ENCODE measurements around the gene BTBD9. TPM values are rescaled to one million over a fixed set of nuclear protein-coding genes. Genes with fewer than 3 reads are reported as not detected.

Gene BTBD9
- total and polyA plus RNA-seq, 7 experiments from 2014 or later, result 12.7 to 58.8 (median 37.8) TPM

- intact Hi-C loops (cut with micrococcal nuclease), result no loop called here
- Histone ChIP-seq H3K9me3 (ENCODE audit: control insufficient read depth in 2 of 3, low read length in 3 of 3) (no peaks in the 10 kb centered on the region), H3K4me1 (ENCODE audit: control insufficient read depth in 2 of 2, insufficient read depth in 2 of 2, low read length in 2 of 2) (no peaks in the 10 kb centered on the region), H3K4me3 (ENCODE audit: low read length) (no peak overlapping the region), H3K36me3 (ENCODE audit: control insufficient read depth in 2 of 3, insufficient read depth in 3 of 3, low read length in 3 of 3) (peaks cover 0 to 17% (median 0%) of the 10 kb centered on the region in 3 experiments), H3K27me3 (ENCODE audit: control insufficient read depth in 2 of 2, insufficient read depth in 2 of 2, low read length in 2 of 2) (no peaks in the 10 kb centered on the region), H3K27ac (ENCODE audit: low read depth, low read length) (no peak overlapping the region)
- no peak overlapping the region for H3K4me3 Mint-ChIP-seq
- ChIA-PET POLR2A (no interaction called here), CTCF (no interaction called here)
- H3K27ac Mint-ChIP-seq, result no peak overlapping the region
- DNase-seq (no peak), ATAC-seq (no peak)
- no peaks in the 10 kb centered on the region for H3K9me3 Mint-ChIP-seq
- peaks cover 0 to 60% (median 25%) of the 10 kb centered on the region in 5 donors for H3K36me3 Mint-ChIP-seq
- H3K4me1 Mint-ChIP-seq, result peaks cover 0 to 16% (median 4%) of the 10 kb centered on the region in 7 donors
- H3K27me3 Mint-ChIP-seq, result no peaks in the 10 kb centered on the region
Observed at GRCh38 chr6:38262609-38263008, 377.1 kb downstream of the BTBD9 start.

GRCh38 chr6:38262026-38262425, 377.7 kb downstream of the BTBD9 start:
- H3K9me3 Mint-ChIP-seq, result no peaks in the 10 kb centered on the region
- H3K4me1 Mint-ChIP-seq, result peaks cover 0 to 16% (median 4%) of the 10 kb centered on the region in 7 donors
- CTCF ChIA-PET, result no interaction called here
- Histone ChIP-seq H3K9me3 (ENCODE audit: control insufficient read depth in 2 of 3, low read length in 3 of 3) (no peaks in the 10 kb centered on the region), H3K27me3 (ENCODE audit: control insufficient read depth in 2 of 2, insufficient read depth in 2 of 2, low read length in 2 of 2) (no peaks in the 10 kb centered on the region), H3K27ac (ENCODE audit: low read depth, low read length) (no peak overlapping the region), H3K4me3 (ENCODE audit: low read length) (no peak overlapping the region), H3K4me1 (ENCODE audit: control insufficient read depth in 2 of 2, insufficient read depth in 2 of 2, low read length in 2 of 2) (no peaks in the 10 kb centered on the region), H3K36me3 (ENCODE audit: control insufficient read depth in 2 of 3, insufficient read depth in 3 of 3, low read length in 3 of 3) (peaks cover 0 to 18% (median 0%) of the 10 kb centered on the region in 3 experiments)
- intact Hi-C loops (cut with micrococcal nuclease), result no loop called here
- H3K36me3 Mint-ChIP-seq, result peaks cover 0 to 66% (median 29%) of the 10 kb centered on the region in 5 donors
- POLR2A ChIA-PET, result no interaction called here
- DNase-seq (no peak), ATAC-seq (no peak)
- H3K4me3 Mint-ChIP-seq, result no peak overlapping the region
- no peaks in the 10 kb centered on the region for H3K27me3 Mint-ChIP-seq
- H3K27ac Mint-ChIP-seq, result peak overlapping the region in 1 of 9 donors; percentile 18

DNA sequence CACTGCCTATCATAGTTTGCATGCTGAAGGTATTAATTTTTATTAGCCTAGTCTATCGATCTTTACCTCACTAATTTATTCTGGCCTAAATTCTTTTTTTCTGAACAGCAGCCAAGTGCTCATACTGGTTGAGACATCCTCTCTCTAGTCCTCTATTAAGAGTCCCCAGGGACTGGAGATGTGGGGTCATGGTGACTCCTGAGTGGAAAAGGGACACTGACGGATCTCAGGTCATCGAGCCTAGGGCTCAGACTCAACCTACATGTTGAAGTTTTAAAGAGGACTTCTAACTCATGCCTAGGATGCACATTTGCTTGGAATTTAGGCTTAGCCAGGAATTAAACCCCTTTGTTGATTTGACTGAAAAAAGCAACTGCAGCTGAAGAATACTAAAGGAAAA, 378.1 kb downstream of the BTBD9 start:
- ChIA-PET POLR2A (no interaction called here), CTCF (no interaction called here)
- peaks cover 0 to 22% (median 0%) of the 10 kb centered on the region in 3 experiments for H3K36me3 ChIP-seq (ENCODE audit: control insufficient read depth in 2 of 3, insufficient read depth in 3 of 3, low read length in 3 of 3)
- Mint-ChIP-seq H3K27me3 (no peaks in the 10 kb centered on the region), H3K36me3 (peaks cover under 1 to 65% (median 27%) of the 10 kb centered on the region in 5 donors), H3K4me1 (peaks cover 0 to 16% (median 4%) of the 10 kb centered on the region in 7 donors), H3K4me3 (no peak overlapping the region), H3K9me3 (no peaks in the 10 kb centered on the region), H3K27ac (no peak overlapping the region)
- no peaks in the 10 kb centered on the region for H3K27me3 ChIP-seq (ENCODE audit: control insufficient read depth in 2 of 2, insufficient read depth in 2 of 2, low read length in 2 of 2)
- H3K4me1 ChIP-seq (ENCODE audit: control insufficient read depth in 2 of 2, insufficient read depth in 2 of 2, low read length in 2 of 2), result no peaks in the 10 kb centered on the region
- DNase-seq (no peak), ATAC-seq (no peak)
- H3K27ac ChIP-seq (ENCODE audit: low read depth, low read length), result no peak overlapping the region
- no peaks in the 10 kb centered on the region for H3K9me3 ChIP-seq (ENCODE audit: control insufficient read depth in 2 of 3, low read length in 3 of 3)
- H3K4me3 ChIP-seq (ENCODE audit: low read length), result no peak overlapping the region
- intact Hi-C loops (cut with micrococcal nuclease), result no loop called here

- Histone ChIP-seq H3K4me3 (ENCODE audit: low read length) (no peak overlapping the region), H3K9me3 (ENCODE audit: control insufficient read depth in 2 of 3, low read length in 3 of 3) (no peaks in the 10 kb centered on the region), H3K27me3 (ENCODE audit: control insufficient read depth in 2 of 2, insufficient read depth in 2 of 2, low read length in 2 of 2) (no peaks in the 10 kb centered on the region), H3K4me1 (ENCODE audit: control insufficient read depth in 2 of 2, insufficient read depth in 2 of 2, low read length in 2 of 2) (no peaks in the 10 kb centered on the region), H3K27ac (ENCODE audit: low read depth, low read length) (no peak overlapping the region), H3K36me3 (ENCODE audit: control insufficient read depth in 2 of 3, insufficient read depth in 3 of 3, low read length in 3 of 3) (peaks cover 0 to 40% (median 3%) of the 10 kb centered on the region in 3 experiments)
- Mint-ChIP-seq H3K36me3 (peaks cover 14 to 75% (median 45%) of the 10 kb centered on the region in 5 donors), H3K4me1 (peaks cover 0 to 16% (median 4%) of the 10 kb centered on the region in 7 donors), H3K4me3 (no peak overlapping the region), H3K27me3 (no peaks in the 10 kb centered on the region), H3K9me3 (peaks cover 0 to 11% (median 0%) of the 10 kb centered on the region in 11 donors), H3K27ac (peak overlapping the region in 1 of 9 donors; percentile 22)
- ATAC-seq, result no peak
- DNase-seq, result no peak
- CTCF ChIA-PET, result no interaction called here
- intact Hi-C loops (cut with micrococcal nuclease), result no loop called here
- POLR2A ChIA-PET, result no interaction called here
Observed at GRCh38 chr6:38259736-38260135, 380.0 kb downstream of the BTBD9 start.

GRCh38 chr6:38248500-38249234, 391.1 kb downstream of the BTBD9 start:
- H3K4me3 ChIP-seq (ENCODE audit: low read length), result no peak overlapping the region
- DNase-seq (no peak), ATAC-seq (no peak)
- H3K27me3 ChIP-seq (ENCODE audit: control insufficient read depth in 2 of 2, insufficient read depth in 2 of 2, low read length in 2 of 2), result no peaks in the 10 kb centered on the region
- Mint-ChIP-seq H3K36me3 (peaks cover 4 to 66% (median 28%) of the 10 kb centered on the region in 5 donors), H3K4me1 (peaks cover 0 to 4% (median 0%) of the 10 kb centered on the region in 7 donors), H3K9me3 (no peaks in the 10 kb centered on the region), H3K27me3 (no peaks in the 10 kb centered on the region), H3K4me3 (no peak overlapping the region), H3K27ac (no peak overlapping the region)
- CTCF ChIA-PET, result no interaction called here
- H3K36me3 ChIP-seq (ENCODE audit: control insufficient read depth in 2 of 3, insufficient read depth in 3 of 3, low read length in 3 of 3), result no peaks in the 10 kb centered on the region
- no peaks in the 10 kb centered on the region for H3K9me3 ChIP-seq (ENCODE audit: control insufficient read depth in 2 of 3, low read length in 3 of 3)
- no peaks in the 10 kb centered on the region for H3K4me1 ChIP-seq (ENCODE audit: control insufficient read depth in 2 of 2, insufficient read depth in 2 of 2, low read length in 2 of 2)
- H3K27ac ChIP-seq (ENCODE audit: low read depth, low read length), result no peak overlapping the region
- intact Hi-C loops (cut with micrococcal nuclease), result no loop called here
- POLR2A ChIA-PET, result no interaction called here

DNA sequence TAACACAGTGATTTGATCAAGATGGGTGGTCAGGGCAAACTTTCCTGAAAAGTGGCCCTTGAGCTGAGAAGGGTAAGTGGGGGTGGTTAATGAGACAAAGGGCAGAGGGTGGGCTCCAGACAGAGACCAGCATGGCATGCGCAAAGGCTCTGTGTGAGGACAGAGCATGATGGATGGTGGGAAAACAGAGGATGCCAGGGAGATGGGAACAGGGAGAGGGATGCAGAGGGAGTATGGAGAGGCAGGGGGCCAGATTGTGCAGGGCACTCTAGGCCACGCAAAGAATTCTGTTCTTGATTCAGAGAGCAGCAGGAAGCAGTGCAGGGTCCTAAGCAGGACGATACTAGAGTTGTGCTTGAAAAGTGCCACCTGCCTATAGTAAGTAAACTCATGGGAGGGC, 394.4 kb downstream of the BTBD9 start:
- Mint-ChIP-seq H3K4me3 (no peak overlapping the region), H3K27ac (no peak overlapping the region), H3K4me1 (peaks cover 0 to 4% (median 0%) of the 10 kb centered on the region in 7 donors), H3K36me3 (peaks cover 0 to 70% (median 39%) of the 10 kb centered on the region in 5 donors), H3K27me3 (no peaks in the 10 kb centered on the region), H3K9me3 (no peaks in the 10 kb centered on the region)
- Histone ChIP-seq H3K9me3 (ENCODE audit: control insufficient read depth in 2 of 3, low read length in 3 of 3) (no peaks in the 10 kb centered on the region), H3K27me3 (ENCODE audit: control insufficient read depth in 2 of 2, insufficient read depth in 2 of 2, low read length in 2 of 2) (no peaks in the 10 kb centered on the region), H3K36me3 (ENCODE audit: control insufficient read depth in 2 of 3, insufficient read depth in 3 of 3, low read length in 3 of 3) (no peaks in the 10 kb centered on the region), H3K27ac (ENCODE audit: low read depth, low read length) (no peak overlapping the region), H3K4me3 (ENCODE audit: low read length) (no peak overlapping the region), H3K4me1 (ENCODE audit: control insufficient read depth in 2 of 2, insufficient read depth in 2 of 2, low read length in 2 of 2) (no peaks in the 10 kb centered on the region)
- no peak for DNase-seq
- intact Hi-C loops (cut with micrococcal nuclease), result no loop called here
- CTCF ChIA-PET, result no interaction called here
- ATAC-seq, result no peak
- POLR2A ChIA-PET, result interaction anchor here (0.5 to 0.6 kb wide), 2 partner anchors 134 to 540 kb away, joined by 3 to 7 read pairs; no protein-coding TSS in a partner anchor

- DNase-seq (no peak), ATAC-seq (no peak)
- no peak overlapping the region for H3K4me3 Mint-ChIP-seq
- Histone ChIP-seq H3K27me3 (ENCODE audit: control insufficient read depth in 2 of 2, insufficient read depth in 2 of 2, low read length in 2 of 2) (no peaks in the 10 kb centered on the region), H3K27ac (ENCODE audit: low read depth, low read length) (no peak overlapping the region), H3K9me3 (ENCODE audit: control insufficient read depth in 2 of 3, low read length in 3 of 3) (no peaks in the 10 kb centered on the region), H3K36me3 (ENCODE audit: control insufficient read depth in 2 of 3, insufficient read depth in 3 of 3, low read length in 3 of 3) (no peaks in the 10 kb centered on the region), H3K4me1 (ENCODE audit: control insufficient read depth in 2 of 2, insufficient read depth in 2 of 2, low read length in 2 of 2) (no peaks in the 10 kb centered on the region), H3K4me3 (ENCODE audit: low read length) (no peak overlapping the region)
- POLR2A ChIA-PET, result interaction anchor here (0.5 kb wide), 1 partner anchor 133 kb away, joined by 3 read pairs; no protein-coding TSS in a partner anchor
- intact Hi-C loops (cut with micrococcal nuclease), result no loop called here
- H3K27ac Mint-ChIP-seq, result no peak overlapping the region
- H3K9me3 Mint-ChIP-seq, result no peaks in the 10 kb centered on the region
- peaks cover 0 to 4% (median 0%) of the 10 kb centered on the region in 7 donors for H3K4me1 Mint-ChIP-seq
- H3K36me3 Mint-ChIP-seq, result peaks cover 0 to 66% (median 39%) of the 10 kb centered on the region in 5 donors
- no peaks in the 10 kb centered on the region for H3K27me3 Mint-ChIP-seq
- CTCF ChIA-PET, result no interaction called here
Observed at GRCh38 chr6:38244869-38245268, 394.9 kb downstream of the BTBD9 start.

Data from naive thymus-derived CD4-positive, alpha-beta T cell (primary cell).